SW480 (cell line): ENCODE results near the gene AIFM3.
A peak's percentile ranks its signal among the peaks of the same experiment; 100 is the strongest.

ENCODE experiments used
- DNase-seq: peaks from one replicate; pipeline ENCODE4 v3.0.0-alpha.2; 2016; ENCODE audit warnings: low spot score

The AIFM3 gene

DNA sequence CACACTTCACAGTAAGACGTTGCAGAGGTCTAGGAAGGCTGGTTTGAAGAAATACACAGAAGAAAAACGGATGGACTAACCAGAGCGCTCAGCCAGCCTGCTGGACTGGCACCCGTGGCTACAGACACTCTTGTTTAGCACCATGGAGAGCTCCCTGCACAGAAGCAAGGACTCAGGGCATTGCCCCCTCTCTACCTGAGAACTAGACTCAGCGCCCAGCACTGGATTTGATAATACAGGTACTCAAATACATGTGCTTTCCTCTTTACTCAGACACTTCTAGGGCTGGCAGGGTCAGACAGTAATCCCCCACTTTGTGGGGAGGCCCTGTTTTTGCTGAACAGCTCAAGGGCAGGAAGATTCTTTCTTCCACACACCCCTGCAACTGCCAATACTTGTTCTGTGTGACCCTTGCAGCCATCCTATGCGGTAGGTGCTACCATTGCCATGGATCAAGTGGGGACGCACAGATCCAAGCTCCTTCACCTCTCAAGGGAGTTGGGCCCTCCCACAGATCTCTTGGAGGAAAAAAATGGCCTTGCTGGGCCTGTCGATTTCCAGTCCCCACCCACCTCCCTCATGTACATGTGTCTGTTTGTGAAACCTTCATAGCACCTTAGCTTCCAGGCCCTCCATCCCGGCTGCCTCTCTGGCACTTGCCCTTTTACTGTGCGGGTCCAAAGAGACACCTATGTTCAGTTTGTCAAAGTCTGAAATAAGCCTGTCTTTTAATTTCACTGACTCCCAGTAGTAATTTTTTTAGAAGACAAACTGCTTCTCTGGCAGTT, 42.8 kb downstream of the AIFM3 start:
- no peak for DNase-seq

- DNase-seq: no peak
Observed at GRCh38 chr22:21010426-21011113, 43.5 kb downstream of the AIFM3 start.

DNA sequence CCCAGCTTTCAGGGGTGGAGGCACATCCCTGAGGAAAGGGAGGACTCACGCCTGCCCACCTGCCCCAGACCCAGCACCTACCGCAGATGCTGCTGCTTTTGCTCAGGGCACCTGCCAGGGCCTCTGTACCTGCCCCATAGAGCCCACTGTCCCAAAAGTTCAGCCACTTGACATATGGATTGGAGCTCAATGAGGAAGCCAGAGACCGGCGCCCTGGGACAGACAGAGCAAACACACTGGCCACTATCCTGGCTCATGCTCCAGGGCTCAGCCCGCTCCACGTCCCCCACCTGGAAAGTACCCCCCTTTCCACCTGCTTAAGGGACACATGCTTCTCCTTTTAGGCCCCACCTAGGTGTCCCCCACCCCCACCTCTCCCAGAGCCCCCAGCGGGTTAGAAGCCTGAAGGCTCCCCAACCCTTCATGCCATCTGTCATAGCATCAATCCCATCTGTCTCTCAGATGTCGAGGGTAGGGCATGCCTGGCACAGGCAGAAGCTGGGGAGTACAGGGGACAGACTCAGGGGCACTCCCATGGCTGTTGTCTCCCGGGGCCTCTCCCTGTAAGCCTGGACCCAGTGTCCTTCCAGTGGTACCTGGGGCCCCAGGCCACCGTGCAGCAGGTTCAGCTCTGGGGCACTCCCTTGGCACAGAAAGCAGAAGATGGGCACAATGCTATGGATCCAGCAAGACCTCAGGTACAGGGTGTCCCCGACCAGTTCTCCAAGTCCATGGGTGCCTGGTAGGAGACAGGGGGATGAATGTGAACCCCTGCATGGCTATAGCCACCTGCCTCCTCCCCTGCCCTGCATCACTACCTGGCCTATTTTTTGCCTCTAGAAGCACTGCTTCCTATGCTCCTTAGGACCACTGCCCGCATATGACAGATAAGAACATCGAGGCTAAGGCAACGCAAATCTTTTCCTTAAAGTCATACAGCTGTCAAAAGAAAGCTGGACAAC, 45.7 kb downstream of the AIFM3 start:
- no peak for DNase-seq

- DNase-seq: no peak
Observed at GRCh38 chr22:21013657-21014201, 46.7 kb downstream of the AIFM3 start.

GRCh38 chr22:21014202-21014725, 47.2 kb downstream of the AIFM3 start:
- peak; percentile 70 for DNase-seq

DNA sequence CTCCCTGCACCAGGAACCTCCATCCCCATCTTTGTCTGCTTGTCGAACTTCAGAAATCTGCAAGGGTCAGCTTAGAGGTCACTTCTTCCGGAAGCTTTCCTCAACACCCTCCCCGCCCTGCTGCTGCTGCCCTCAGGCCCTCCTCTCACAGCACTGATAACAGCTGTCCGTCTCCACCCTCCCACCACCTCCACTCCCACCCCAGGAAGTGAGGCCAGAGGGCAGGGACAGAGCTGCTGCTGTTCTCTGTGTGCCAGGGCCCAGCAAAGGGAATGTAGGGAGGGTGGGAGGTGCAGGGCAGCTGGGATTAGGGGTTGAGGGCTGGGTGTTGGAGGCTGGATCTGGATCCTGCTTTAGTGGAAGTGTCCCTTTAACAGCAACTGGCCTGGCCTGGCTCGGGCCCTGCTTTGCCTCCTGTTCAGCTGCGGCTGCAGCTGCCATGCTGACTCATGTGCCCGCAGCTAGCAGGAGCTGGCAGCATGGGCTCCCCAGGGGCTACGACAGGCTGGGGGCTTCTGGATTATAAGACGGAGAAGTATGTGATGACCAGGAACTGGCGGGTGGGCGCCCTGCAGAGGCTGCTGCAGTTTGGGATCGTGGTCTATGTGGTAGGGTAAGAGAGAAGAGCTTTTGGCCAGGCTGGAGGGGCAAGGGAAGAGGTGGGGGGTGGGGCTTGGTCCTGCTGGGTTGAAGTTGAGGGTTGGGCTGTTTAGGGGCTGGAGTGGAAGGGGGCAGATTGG, 47.8 kb downstream of the AIFM3 start, which contains the start of gene P2RX6:
Gene P2RX6, plus strand, starts transcription at position 440 of the 740 bp plus-strand sequence. Its CDS starts 10 bp downstream, at position 450.
- DNase-seq: no peak

- no peak for DNase-seq
Observed at GRCh38 chr22:21015466-21016006, 48.5 kb downstream of the AIFM3 start.

DNA sequence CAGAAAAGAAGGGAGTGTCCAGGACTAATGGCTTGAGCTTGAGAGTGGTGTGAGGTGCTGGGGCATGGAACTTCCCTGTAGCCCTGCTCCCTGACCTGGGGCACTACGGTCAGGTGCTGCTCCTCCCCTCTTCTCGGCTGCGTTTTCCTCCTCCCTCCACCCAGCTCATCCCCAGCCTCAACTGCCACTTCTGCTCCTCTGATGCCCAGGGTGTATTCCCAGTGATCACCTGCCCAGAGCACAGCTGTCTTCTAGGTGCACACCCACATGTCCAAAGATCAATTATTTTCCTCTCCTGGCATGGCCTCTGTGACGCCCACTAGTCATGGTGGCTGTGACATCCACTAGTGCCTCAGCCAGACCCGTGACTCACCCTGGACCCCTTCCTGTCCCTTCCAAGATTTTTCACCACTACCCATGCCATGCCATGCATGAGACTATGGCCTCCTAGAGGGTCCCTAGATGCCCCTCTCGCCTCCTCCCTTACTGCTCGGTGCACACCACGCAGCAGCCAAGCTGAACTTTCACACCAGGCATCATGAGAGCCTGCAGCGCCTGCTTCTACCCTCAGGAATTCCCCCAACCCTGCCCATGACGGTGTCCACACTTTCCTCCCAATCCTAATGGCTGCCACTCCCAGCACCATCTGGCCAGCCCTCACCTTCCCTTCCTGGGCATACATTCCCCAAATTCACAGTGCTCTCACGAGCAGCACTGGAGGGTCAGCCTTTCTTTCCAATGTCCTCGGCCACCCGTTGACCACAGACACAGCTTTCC, 49.8 kb downstream of the AIFM3 start:
- DNase-seq: no peak

GRCh38 chr22:21018314-21018713, 51.3 kb downstream of the AIFM3 start:
- no peak for DNase-seq

GRCh38 chr22:21020802-21021429, 53.9 kb downstream of the AIFM3 start:
- no peak for DNase-seq

DNA sequence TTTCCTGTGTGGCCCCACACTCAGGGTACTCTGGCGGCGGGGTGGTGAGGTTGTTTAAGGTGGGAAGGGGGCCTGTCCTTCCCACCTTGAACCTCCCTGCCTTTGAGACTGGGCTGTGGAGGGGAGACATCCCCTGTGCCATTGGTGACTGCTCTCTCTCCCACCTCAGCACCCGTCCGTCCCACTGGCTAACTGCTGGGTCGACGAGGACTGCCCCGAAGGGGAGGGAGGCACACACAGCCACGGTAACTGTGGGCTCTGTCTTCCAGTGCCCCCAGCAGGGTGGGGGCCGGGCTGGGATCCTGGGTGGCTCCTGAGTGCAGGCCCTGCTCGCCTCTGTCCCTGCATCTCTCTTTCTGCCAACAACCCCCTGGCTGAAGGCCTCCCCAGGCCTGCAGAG, 55.5 kb downstream of the AIFM3 start:
- DNase-seq: no peak

DNA sequence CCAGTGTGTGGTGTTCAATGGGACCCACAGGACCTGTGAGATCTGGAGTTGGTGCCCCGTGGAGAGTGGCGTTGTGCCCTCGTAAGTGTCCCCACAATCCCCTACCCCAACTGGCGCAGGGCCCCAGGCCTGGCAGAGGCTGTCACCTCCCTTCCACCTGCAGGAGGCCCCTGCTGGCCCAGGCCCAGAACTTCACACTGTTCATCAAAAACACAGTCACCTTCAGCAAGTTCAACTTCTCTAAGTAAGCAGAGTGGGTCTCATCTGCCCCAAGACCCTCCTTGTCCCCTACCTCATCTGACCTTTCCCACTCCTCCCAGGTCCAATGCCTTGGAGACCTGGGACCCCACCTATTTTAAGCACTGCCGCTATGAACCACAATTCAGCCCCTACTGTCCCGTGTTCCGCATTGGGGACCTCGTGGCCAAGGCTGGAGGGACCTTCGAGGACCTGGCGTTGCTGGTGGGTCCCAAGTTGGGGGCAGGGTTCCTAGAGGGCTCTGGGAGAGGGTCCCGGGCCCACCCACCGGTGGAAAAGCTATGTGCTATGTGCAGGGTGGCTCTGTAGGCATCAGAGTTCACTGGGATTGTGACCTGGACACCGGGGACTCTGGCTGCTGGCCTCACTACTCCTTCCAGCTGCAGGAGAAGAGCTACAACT, 56.0 kb downstream of the AIFM3 start:
- no peak for DNase-seq

GRCh38 chr22:21025266-21025665, 58.2 kb downstream of the AIFM3 start:
- DNase-seq: no peak

DNA sequence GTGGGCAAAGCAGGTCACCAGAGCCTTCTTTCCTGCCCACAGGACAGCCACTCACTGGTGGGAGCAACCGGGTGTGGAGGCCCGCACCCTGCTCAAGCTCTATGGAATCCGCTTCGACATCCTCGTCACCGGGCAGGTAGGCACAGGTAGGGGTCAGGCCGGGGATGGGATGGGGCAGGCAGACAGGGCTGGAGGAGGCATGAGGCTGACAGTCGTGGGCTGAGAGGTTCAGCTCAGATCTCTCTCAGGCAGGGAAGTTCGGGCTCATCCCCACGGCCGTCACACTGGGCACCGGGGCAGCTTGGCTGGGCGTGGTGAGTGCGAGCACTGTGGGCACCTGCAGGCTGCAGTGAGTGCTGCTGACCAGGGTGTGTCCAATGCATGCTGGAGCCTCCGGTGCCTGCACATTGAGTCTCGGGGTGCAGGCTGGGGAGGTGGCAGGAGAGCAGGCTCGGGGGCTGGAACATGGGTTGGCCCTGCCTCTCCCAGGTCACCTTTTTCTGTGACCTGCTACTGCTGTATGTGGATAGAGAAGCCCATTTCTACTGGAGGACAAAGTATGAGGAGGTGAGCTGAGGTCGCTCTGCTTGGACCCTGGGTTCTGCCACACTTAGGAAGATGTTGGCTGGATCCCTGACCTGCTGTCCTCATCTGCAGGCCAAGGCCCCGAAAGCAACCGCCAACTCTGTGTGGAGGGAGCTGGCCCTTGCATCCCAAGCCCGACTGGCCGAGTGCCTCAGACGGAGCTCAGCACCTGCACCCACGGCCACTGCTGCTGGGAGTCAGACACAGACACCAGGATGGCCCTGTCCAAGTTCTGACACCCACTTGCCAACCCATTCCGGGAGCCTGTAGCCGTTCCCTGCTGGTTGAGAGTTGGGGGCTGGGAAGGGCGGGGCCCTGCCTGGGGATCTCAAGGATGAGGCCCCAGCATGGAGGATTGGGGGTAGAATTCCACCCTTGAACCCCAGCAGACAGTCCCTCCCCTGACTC, 59.0 kb downstream of the AIFM3 start:
- DNase-seq: no peak

DNA sequence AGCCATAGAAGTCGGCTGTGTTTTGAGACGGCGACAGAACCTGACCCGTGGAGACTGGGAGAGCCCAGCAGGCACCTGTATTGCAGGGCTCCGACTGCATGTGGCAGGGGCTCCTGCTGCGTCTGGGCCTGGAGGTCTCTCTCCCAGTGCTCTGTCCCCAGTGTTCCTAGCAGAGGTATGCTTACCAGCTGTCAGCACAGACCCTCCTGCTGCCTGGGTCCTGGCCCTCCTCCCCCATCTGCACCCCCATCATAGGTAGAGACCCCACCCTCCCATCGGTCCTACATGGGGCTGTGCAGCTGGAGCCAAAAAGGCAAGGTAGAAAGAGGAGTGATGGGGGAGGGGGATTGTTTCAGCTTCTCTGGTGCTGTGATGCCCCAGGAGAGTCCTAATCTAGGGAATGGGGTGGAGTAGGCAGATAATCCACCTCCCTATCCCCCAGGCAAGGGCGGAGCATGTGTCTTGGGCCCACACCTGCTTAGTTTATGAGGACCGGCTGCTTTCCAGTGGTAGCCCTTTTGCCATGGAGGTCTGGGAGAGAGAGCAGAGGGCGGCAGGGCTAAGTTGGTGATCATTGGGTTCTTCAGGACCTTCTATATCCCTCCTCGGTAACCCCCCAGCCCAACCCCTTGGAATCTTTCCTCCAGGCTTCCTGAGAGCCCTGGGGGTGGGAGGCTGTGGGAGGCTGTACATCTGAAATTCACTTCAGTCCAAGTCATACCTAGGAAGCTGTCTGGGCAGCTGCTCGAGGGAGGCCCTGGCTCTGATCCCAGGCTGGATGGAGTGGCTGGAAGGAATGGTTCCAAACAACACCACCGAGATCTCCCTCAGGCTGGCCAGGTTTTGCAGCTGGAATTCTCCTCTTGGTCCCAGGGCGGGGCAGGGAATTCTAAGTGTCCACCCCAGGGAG, 60.0 kb downstream of the AIFM3 start:
- no peak for DNase-seq
